Activated T-helper 9 cell treated with anti-CD3 and anti-CD28 coated beads, Interleukin-2, amount 50 U/mL, for 16 hours (primary cell): ENCODE results near the gene TANK.
A peak's percentile ranks its signal among the peaks of the same experiment; 100 is the strongest.

Experiments
- DNase-seq: peaks from one replicate; pipeline ENCODE4 v3.0.0-alpha.2; 2020; ENCODE audit warnings: low read depth

The TANK gene

DNA sequence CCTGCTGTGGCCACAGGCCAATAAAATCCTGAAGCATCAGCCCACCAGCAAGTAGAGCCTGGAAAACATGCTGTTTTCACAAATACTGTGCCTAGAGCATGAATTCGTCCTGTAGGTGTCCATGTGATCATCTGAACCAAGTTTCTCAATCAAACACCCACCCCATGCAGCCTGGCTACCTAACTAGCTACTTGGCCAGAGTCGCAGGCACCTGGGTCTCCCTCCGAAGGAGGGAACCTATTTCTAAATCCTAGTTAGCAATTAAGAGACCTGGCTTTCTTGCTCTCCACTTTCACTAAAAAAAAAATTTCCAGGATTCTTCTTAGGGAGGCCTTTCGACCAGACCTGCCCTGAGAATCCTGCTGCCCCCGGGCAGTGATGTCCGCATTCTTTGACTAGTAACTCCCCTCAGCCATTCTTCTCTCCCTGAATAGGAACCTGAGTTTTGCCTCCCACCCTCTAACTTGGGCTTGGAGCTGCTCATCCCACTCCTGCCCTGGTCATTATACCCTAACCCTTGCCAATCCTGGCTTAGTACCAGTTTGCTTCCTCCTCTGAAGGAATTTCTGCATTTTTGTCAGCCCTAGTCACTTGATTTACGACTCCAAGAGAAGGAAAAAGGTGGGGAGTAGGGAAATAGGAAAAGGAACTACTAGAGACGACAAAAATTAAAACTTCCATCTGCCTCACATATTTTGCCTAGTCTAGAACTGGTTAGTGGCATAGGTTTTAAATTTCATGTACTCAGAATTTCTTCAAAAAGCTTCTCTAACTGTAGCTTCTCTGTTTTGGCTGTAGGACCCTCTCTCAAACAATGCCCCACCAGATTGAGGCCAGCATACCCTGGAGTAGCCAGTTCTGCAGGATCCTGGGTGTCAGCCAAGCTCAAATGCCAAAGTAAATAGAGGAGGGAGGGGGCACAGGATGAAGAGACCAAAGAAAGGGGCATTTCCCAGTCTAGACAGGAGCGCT, 25.4 kb upstream of the TANK start:
- no peak for DNase-seq

DNA sequence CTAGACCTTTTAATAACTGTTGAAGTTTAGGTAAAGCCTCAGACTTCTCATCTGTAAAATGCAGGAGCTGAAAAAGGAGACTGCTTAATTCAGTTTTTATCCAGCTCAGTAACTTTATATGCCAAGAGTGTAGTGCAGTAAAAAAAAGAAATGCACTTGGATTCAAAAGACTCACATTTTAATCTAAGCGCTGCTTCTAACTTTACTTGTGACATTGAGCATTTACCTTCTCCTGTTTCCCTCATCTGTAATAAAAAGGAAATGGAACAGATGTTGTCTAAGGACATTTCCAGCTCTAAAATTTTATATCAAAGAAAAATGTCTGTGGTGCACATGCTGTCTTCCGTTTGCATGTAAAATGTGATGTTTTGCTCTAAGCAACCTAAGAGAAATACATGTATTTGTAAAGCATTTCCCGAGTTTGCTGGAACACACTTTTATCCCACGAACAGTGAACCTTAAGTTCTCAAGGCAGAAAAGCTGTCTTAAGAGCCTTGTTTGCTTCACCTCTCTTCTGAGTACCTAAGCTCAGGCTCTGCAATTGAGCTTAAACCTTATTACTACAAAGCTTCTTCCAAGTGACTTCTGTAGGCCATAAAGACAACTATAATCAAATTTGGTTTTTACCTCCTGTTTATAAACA, 24.2 kb upstream of the TANK start:
- DNase-seq = no peak

DNA sequence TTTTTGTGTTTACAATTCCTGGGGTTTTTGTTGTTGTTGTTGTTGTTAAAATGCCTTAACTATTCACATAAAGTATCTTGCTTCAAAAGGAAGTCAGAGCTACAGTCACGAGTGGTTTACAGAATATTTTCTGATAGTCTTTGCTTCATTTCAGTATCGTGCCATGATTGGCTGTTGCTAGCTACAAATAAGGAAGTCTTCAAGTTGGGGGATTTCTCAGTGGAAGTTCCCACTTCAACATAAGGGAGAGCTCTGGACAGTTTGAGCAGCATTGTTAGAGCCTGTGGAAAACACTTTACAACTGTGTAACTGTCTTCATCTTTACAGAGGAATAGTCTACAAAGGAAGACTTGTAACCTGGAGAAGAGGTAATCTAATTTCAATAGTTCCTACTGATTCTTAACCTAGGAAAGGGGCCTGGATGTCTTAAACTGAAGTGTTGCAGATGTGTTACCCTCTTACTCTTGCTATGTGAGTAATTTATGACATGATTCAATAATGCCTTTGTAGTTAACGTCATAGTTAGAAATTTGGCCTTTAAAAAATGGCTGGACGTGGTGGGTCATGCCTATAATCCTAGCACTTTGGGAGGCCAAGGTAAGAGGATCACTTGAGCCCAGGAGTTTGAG, 23.4 kb upstream of the TANK start:
- no peak for DNase-seq

DNA sequence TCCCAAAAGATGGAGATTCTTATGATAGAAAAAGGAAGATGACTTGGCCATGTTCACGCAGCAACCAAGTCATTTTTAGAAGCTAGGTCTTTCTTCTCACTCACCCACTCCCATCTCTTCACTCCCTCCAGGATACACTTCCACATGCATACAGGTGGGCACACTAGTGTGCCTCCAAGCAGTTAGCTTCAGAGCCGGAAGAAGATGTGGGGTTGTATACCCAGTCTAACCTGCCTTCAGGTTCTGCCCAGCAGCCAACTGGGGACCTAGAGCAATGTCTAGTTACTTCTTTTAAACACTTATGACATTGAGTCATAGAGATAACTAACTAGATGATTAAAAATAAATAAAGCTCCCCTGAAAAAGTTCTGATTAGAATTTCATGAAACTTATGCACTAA, 21.8 kb upstream of the TANK start:
- no peak for DNase-seq

DNA sequence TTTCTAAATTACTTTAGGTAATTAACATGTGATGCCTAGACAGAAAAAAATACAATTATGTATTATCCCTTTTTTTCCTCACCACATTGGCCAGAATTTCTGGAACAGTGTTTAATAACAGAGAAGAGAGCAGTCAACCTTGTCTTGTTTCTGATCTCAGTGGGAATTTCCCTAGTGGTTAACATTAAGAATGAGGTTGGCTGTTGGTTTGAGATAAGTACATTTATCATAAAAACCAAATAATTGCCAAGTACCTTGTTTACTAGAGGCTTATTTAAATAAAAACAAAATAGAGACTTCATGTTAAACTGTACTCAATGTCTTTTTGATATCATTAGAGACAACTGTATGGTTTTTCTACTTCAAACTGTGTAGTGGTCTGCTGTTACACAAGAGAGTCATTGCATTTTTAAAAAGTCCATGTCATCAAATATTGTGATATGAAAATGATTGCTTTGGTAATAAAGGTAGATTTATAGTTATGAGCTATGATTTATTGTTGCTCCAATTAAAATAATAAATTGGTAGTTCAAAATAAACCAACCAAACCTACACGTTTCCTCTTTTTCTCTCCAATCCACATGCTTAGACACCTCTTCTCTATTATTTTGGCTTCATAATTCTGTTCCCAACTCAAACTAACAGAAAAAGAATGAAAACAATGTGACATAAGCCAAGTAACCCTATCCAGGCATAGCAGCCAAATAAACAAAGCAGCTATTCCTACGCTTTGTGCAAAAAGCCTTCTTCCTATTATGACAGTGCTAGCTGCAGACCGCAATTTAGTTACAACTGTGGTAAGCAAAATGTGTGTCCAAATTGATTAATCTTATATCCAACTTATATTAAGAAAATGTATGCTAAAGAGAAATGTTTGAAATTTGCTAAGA, 20.9 kb upstream of the TANK start:
- DNase-seq = no peak

DNA sequence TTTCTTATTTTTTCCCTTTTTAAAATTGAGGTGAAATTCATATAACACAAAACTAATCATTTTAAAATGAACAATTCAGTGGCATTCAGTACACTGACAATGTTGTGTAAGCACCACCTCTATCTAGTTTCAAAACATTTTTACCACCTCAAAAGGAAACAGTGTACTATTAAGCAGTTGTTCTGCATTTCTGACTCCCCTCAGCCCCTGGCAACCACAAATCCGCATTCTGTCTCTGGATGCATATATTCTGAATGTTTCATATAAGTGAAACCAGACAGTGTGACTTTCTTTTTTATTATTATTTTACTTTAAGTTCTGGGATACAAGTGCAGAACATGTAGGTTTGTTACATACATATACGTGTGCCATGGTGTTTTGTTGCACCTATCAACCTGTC, 19.2 kb upstream of the TANK start:
- DNase-seq = no peak

DNA sequence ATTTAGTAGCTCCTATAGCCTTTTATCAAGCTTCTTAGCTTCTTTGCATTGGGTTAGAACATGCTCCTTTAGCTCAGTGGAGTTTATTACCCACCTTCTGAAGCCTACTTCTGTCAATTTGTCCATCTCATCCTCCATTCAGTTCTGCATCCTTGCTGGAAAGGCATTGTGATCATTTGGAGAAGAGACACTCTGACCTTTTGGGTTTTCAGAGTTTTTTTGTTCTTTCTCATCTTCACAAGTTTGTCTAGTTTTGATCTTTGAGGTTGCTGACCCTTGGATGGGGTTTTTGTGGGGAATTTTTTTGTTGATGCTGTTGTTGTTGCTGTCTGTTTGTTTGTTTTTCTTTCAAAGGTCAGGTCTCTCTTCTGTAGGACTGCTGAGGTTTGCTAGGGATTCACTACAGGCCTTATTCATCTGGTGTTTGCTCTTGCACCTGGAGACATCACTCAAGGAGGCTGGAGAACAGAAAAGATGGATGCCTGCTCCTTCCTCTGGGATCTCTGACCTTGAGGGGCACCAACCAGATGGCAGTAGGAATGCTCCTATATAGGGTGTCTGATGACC, 13.9 kb upstream of the TANK start:
- no peak for DNase-seq

DNA sequence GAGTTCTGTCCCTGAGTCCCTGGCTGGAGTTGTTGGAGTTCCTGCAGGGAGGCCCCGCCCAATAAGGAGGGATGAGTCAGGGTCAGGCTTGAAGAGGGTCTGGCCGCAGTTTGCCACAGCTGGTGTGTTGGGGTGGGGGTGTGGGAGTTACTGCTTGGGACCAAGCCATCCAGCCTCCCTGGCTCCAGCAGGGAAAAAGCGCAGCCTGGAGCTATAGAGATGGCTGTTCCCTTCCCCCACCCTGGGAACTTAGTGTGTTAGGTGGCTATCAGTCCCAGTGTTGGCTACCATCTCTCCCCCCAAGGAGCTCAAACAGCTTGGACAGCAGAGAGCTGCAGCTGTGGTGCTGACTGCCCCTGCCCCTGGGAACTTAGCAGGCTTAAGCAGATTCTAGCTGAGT, 13.2 kb upstream of the TANK start:
- DNase-seq = no peak

DNA sequence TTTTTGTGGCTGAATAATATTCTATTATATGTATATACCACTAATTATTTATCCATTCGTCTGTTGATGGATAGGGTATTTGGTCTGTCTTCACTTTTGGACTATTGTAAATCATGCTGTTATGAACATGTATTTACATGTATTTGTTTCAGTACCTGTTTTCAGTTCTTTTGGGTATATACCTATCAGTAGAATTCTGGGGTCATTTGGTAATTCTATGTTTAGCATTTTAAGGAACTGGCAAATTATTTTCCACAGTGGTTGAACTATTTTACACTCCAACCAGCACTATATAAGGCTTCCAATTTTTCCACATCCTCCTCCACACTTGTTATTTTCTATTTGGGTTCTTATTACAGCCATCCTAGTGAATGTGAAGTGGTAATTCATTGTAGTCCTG, 12.4 kb upstream of the TANK start:
- no peak for DNase-seq

DNA sequence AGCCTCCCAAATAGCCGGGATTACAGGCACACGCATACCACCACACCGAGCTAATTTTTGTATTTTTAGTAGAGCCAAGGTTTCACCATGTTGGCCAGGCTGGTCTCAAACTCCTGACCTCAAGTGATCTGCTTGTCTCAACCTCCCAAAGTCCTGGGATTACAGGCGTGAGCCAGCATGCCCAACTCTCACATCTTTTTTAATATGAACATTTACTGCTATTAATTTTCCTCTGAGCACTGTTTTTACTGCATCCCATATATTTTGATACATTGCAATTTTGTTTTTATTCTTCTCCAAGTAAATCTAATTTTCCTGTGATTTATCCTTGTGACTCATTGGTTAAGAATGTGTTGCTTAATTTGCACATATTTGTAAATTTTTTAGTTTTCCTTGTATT, 9.5 kb upstream of the TANK start:
- no peak for DNase-seq

DNA sequence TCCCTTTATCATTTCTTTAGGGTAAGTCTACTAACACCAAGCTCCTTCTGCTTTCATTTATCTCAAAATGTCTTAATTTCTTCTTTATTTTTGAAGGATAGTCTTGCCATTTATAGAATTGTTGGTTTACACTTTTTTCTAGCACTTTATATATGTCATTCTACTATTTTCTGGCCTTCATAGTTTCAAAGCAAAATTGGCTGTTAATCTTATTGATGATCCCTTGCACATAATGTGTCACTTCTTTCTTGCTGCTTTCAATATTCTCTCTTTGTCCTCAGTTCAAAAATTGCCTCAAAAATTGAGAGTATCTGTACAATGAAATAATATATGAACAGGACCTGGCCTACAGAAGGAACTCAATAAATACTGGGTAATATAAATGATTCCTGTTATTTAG, 7.9 kb upstream of the TANK start:
- DNase-seq = no peak

DNA sequence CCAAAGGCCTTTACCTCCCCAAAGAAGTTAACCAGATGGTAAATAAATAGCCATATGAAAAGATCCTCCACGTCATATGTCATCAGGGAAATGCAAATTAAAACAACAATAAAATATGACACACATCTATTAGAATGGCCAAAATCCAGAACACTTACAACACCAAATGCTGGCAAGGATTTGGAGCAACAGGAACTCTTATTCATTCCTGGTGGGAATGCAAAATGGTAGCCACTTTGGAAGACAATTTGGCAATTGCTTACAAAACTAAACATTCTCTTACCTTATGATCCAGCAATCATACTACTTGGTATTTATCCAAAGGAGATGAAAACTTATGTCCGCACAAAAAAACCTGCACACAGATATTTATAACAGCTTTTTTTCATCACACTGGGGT, 1.3 kb upstream of the TANK start:
- DNase-seq = no peak

DNA sequence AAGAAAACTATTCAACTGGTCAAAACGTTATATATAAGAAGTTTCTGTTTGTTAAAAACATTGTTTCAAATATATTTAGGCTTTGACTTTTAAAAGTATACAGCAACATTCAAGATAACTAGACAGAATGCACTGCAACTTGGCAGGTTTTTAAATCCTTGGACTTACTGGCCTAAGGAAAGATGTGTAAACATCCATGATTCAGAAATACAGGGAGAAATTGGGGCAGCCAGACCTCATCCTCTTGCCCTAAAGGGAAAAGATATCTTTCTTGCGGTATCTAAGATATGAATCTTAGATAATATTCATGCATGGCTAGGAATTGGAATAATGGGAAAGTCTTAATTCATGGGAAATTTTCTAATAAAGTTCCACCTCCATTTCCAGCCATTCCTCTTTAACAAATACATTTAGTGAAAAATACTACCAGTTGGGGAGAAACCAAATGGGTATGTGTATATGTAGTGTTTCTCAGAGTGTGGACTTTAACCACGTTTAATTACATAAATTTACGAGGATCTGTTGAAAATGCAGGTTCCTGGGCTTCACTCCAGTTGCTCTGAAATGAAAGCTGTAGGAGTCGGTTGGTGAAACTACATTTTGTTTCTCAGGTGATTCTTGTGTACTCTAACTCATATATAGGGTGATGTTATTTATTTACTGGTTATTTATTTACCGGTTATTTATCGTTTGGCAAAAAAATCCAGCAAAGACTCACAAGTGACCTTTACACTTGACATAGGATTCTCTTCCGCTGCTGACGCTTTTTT, 587 bp upstream of the TANK start:
- no peak for DNase-seq

DNA sequence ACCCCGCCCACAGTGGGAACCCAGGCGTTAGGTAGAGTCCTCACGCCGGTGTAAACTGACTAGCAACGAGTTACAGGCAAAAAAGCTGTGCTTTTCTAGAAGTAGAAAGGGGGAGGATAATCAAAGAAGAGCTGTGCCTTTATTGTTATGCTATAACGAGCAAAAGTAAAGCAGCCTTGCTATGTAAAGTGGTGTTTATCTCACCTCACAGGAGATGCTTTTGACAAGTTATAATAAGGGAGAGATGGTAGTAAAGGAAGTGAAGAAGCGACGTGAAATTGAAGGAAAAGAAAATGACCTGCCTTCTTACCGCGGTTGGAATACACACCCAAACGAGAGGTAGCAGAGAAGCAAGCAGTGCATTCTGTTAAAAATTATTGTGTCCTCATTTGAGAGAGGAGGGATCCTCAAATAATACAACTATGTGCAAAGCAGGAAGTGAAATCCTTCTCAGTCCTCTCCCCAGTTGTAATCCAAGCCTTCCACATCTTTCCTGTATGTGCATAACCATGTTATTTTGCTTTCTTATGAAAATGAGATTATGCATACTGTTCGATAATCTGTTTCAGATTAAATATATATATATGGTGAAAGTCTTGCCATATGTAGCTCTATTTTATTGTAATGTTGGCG, 962 bp downstream of the TANK start:
- DNase-seq = no peak

DNA sequence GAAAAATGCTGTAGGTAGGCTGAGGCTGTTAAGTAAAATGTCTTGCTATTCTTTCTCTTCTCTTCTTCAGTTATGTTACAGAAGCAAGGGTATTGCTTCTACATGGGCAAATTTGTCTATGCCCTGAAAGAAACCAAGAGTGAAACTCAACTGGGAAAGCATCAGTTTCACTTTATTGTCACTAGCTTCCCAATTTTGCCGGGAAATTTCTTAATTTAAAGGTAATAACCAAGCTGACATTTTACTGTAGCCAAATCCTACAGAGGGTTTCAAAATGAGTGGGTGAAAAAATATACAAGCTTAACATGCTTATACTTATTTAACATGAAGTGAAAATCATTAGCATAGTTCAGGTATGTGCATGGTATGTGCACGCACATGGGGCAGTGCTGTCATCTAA, 3.2 kb downstream of the TANK start:
- DNase-seq = no peak

DNA sequence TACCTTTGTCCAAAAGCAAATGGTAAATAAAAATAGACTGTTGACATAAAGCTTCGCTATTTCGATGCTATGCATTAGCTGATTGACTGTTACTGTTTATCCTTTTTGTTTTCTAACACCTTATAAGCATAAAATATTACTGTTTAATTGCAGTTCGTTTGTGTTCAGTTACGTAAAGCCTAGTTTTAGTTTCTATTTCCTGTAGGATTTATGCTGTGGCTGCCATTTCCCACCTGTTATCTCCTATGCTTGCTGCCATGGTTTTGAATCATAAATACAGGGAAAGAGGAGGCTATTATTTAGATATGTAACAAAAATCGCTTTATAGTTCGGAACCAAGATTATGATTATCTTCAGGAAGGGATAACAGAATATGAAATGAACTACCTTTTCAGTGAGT, 3.9 kb downstream of the TANK start:
- no peak for DNase-seq

DNA sequence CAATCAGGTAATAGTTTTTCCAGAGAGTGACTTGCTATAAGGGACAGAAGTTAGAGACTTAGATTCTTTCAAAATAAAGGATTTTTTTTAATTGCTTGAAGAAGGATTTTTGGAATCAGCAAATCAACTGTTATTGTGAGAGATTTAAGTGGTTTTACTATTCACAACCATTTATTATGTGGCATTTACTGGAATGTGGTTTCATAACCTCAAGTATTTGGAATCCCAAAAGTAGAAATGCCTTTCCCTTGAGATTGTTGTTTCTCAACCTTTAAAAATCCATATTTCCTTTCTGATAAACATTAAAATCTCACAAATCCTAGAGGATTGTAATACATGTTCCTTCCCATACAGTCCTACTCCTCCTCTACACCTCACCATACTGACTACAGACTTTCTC, 5.0 kb downstream of the TANK start:
- no peak for DNase-seq

DNA sequence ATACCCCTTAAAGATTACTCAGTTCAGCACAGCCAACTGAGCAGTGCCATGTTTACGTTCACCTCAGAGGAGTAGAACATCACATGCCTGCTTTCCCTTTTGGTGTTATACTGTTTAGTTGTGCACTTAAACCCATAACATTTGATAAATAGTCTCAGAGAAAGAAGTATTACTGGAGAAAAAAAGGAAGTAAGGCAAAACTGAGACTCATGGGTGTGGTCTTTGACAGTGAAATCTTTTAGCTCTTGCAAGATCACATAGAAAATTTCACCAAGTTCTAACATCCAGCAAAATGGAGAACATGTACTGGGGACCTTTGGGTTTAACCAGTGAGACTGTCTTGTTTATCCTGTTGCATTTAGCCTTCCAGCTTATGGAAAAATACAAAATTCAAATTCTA, 5.6 kb downstream of the TANK start:
- DNase-seq = no peak

DNA sequence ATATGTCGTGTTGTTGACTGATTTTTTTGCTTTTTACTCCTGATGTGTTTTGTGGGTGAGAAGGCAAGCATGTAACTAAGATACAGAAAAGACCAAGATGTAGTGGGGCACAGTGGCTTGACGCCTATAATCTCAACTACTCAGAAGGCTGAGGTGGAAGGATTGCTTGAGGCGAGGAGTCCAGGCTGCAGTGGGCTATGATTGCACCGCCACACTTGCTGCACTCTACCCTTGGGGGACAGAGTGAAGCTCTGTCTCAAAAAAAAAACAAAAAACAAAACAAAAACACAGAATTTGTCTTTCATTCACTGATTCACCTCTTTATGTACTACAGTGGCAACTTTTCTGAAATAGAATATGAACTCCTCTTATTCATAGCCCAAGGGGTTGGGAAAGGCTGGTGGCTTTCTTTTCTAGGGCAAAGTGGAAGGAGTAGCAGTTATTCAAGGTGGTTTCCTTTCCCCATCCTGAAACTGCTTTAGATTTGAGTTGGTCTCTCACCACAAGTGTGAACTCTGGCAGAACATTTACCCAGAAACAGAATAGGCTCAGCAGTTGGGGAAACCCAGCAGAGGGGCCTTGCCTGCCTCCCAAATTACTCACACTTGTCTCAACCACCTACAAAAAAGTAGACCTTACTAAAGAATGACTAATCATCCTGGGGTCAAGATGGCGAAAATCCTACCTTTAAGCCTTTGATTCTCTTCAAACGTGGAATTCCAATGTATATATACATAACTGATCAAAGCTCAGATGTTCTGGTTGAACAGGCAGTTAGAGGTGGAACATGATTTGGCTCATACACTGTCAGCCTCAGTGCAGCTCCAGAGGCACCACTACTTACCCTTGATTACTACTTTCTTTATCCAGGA, 6.5 kb downstream of the TANK start:
- DNase-seq = peak; percentile 54

DNA sequence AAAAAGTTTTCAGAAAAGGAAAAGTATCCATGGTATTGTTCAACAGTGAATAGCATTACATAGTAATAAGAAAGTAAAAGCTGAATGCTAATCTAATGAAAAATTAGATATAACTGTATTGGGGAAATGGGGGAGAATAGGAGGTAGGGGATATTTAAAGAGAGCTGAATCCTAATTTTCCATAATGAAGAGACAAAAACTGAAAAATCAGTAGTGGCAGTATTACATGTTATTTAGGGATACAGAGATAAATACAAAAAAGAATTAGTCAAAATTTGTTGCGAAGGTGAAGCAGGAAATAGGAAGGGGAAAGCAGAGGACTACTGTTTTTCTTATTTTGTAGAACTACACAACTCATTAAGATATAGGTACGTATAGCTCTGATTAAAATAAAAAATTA, 9.1 kb downstream of the TANK start:
- DNase-seq = no peak
